GM03348 (cell line): ENCODE measurements around the gene HAUS7.

ENCODE experiments used
- DNase-seq: peaks from one replicate; pipeline ENCODE4 v3.0.0; 2012; ENCODE audit warnings: low spot score

HAUS7 gene

DNA sequence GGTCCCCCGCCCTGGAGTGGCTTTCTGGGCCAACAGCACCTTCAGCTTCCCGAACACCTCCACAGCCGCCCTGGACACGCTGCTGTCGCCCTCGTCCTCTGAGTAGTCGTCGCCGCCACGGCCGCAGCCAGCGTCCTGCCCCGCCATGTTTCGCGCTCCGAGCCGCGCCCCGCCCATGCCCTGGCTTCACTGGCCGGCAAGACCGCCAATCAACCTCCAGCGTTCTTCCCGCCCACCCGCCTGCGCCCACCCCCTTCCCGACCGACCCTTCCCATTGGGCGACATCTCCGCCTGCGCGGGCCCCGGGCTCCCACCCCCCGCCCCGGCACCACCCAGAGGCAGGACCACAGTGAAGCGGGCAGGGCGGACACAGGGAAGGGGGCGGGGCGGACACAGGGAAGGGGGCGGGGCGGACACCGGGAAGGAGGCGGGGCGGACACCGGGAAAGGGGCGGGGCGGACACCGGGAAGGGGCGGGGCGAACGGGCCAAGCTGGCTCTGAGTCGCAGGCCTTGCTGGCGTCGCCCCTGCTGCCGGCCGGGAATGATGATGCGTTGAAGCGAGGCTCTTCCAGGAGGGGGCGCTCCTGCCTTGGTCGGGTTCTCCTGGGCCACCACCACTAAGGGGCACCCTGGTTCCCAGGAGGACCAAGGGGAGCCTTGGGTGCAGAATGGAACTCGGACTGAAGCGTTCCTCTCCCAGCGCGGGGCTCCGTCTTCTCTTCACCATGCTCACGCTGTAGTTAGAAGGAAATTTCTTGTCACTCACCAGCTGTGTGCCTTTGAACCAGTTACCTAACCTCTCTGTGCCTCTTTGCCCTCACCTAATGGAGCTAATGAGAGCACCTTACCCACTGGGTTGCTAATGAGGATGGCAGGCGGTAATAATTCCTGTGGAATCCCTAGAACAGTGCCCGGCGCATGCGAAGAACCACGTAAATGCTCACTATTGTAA lies at the start of gene HAUS7:
TSS of gene HAUS7 (minus strand) at position 166 of the 953 bp plus-strand sequence. CDS start at position 147, 19 bp downstream.
- peak; percentile 96 for DNase-seq

DNA sequence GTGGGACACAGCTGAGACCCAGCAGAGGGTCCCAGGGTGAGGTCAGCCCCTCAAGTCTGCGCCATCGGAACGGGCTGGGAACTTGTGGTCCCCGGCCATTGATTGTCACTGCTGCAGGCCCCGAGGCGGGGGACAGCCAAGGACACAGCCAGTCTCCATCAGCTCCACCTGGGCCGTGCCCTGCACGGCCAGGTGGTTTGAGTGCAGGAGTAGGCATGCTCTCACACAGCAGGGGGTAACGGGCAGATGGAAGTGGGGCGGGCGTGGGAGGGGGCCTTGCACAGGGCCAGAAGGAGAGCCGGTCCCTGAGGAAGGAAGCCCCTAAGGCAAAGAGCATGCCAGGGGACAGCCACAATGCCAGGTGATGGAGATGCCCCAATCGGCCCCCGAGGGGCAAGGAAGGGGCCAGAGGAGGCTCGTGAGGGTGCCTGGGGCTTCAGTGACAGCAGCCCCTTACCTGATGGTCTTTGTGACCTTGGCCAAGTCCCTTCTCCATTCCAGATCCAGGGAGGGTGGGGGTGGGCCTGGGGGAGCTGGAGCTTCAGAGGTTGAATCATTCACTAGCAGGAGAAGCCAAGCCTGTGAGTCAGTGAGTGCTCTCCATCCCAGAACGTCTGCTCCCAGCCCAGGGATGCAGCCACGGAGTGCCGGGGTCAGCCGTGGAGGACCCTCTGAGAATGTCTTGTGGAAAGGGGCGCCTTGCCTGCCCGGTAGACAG lies 49.4 kb upstream of the HAUS7 start:
- peak; percentile 74 for DNase-seq

DNA sequence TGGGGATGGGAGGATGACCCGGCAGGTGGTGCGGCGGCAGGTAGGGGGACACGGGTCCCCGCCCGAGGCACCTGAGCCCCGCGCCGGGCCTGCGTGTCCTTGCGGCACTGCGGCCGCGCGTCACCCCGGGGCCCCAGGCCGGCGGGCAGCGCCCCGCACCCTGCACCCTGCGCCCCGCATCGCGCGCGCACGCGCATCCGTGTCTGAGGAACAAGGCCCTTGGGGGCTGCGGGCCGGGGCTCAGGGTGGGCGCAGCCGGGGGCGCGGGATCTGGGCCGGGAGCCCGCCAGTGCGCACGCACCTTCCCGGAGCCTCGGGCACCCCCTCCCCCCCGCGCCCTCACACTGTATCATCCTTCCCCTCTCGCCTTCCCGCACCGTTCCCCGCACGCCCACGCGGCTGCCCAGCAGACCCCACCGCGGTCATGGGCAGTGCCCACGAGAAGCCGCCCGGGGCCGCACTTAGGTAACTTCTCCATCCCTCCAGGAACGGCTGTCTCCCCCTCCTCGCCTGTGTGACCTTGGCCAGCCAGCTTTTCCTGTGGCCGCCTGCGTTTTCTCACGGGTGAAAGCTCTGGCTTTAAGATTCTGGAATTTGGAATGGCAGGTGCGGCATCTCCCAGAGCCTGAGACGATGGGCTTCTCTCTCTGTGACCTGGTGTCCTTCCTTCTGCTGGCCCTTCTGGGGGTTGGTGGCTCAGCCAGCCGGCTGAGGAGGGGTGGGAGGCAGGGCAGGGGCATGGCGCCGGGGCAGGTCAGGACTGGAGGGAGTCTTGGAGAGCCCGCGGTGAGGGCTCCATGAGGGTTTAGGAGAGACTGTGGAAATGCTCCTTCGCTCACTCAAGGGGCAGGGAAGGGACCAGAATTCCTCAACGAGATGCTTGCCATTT lies 47.8 kb upstream of the HAUS7 start:
- no peak for DNase-seq

DNA sequence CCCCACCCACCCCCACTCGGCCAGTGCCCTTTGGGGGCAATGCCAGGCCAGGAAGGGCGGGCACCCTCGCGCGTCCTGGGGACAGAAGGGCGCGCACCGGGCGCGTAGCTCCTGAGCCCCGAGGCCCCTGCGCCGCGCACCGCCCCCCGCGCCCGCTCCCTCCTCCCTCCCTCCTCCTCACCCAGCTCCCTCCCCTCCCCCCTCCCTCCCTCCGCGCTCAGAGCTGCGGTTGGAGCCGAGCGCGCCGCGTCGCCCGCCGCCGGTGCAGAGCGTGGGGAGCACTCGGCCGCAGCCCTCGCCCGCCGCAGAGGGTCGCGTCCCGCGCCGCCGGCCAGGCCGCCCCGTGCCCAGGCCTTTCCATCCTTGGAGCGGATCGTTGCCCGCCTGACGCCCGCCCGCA lies 47.0 kb upstream of the HAUS7 start, which contains the start of gene ATP2B3:
TSS of gene ATP2B3 (plus strand) at position 220 of the 400 bp plus-strand sequence. CDS start 18,606 bp downstream, outside the sequence.
- no peak for DNase-seq

DNA sequence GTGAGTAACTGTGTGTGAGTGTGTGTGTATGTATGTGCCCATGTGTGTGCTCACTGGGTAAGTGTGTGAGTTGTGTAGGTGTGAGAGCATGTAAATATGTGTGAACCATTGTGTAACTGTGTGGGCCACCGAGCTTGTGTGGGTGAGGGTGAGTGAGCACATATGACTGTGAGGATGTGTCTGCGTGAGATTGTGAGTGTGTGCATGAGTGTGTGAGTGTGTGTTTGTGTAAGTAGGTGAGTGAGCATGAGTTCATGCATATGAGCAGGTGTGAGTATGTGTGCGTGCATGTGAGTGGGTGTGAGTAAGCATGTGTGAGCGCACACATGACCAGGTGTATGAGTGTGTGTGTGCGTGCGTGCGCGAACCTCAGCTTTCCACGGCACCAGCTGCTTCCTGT lies 45.7 kb upstream of the HAUS7 start:
- no peak for DNase-seq

DNA sequence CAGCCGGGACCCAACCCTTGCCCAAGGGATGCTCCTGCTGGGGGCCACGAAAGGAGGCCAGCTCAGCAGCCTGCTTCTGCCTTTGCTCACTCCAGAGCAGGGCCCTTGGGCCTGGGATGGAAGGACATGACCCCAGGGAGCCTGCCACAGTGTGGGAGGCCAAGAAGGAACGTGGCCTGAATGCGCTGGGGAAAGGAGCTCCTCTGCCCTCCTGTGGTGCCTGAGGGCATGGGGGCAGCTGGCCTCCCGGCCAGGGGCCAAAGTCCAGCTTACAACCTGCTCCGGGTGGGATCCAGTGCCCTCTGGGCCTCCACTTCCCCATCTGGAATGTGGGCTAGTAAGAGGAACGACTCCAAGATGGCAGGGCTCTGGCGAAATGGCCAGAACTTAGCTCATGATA lies 45.1 kb upstream of the HAUS7 start:
- DNase-seq: no peak

DNA sequence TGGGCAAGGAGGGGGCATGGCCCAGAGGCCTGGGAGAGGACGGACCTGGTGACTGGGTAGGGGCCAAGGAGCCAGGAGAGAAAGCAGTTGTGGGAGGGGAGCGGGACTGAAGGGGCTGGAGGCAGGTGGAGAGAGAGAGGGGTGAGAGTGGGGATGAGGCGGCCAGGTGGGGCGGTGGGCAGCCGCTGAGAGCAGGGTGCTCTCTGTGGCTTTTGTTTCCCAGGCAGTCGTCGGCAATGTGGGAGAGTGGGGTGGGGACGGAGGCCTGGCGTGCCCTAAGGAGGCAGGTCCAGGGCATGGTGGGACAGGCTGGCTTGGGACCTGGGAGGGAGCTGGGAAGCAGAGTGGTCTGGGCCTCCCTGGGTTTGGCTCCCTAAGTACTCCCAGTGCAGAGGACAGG lies 43.9 kb upstream of the HAUS7 start:
- DNase-seq: no peak

DNA sequence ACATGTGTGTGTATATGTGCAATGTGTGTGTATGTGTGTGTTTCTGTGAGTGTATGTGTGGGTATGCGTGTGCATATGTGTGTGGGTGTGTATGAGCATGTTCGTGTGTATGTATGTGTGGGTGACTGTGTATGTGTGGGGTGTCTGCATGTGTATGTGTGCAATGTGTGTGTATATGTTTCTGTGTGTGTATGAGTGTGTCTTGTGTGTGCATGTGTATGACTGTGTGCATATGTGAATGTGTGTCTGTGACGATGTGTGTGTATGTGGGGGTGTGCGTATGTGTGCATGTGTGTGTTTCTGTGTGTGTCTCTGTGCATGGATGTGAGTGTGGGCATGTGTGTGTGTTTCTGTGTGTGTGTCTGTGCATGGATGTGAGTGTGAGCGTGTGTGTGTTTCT lies 42.9 kb upstream of the HAUS7 start:
- DNase-seq: no peak

DNA sequence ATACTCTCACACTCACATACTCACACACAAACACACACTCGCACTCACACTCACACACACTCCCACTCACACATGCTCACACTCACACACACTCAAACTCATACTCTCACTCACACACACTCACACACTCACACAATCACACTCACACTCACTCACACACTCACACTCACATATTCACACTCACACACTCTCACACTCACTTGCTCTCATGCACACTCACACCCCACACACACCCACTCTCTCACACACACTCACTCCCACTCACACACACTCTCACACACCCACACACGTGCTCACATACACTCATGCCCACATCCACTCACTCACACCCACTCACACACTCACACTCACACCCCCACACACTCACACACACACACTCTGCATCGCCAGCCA lies 42.1 kb upstream of the HAUS7 start:
- DNase-seq: no peak

DNA sequence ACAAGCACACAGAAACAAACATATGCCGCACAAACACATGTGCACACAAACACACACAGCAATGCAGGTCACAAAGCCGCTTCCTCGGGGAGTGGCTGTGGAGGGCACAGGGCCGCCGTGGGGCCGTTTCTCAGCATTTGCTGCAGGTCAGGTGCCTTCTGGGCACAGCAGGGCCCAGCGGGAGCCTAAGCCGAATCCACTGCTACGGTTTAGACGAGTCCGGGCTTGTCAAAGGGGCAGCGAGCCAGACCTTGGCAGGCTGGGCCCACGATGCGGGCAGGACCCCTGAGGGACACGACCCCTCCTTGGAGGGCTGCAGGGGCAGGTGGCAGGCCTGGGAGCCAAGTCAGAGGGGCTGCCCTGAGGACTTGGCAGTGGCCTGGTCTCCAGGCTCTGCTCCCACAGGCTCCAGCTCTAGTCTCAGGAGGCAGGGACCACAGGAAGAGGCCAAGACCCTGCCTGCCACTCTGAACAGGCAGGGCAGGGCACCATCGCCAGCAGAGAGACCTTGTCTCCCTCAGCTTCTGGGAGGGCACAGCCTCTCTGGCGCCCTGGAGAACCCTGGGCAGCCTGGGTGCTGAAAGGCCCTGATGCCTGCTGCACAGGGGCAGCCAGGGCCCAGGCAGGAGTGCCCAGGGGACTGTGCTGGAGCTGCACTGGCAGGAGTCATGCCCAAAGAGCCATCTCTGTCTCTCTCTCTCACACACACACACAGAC lies 41.6 kb upstream of the HAUS7 start:
- DNase-seq: no peak

DNA sequence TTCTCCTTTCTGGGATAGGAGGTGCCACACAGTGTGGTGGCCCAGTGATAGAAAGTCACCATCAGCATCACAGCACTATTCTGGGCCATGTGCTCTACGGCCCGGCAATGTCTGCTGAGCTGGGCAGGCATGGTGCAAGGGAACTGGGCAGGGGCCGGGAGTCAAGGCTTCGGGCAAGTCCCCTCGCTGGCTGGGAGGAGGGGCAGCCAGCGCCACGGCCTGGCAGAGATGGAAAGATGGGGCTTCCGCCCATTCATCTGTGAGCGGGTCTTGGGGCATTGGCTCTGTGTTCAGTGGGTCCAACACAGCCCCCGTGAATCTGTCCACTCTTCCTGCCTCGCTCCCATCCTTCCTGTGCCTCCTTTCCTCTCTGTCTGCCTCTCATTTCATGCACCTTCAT lies 40.0 kb upstream of the HAUS7 start:
- DNase-seq: no peak

DNA sequence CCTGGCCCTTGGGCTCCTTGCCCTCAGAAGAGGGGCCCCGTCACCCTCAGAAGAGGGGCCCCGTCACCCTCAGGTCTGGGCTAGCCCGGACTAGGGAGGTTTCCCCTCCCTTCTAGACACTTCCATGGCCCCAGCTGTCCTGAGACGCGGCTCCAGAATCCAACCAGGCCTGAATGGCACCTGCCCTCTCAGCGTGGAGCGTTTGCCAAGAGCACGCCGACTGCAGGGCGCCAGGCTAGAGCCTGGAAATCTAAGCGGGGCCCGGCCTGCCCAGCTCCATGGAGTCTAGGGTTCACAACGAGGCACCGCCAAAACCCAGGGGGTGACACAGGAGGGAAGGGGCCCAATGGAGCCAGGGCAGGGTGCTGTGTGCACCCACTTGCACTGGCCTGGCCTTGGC lies 39.2 kb upstream of the HAUS7 start:
- DNase-seq: no peak

DNA sequence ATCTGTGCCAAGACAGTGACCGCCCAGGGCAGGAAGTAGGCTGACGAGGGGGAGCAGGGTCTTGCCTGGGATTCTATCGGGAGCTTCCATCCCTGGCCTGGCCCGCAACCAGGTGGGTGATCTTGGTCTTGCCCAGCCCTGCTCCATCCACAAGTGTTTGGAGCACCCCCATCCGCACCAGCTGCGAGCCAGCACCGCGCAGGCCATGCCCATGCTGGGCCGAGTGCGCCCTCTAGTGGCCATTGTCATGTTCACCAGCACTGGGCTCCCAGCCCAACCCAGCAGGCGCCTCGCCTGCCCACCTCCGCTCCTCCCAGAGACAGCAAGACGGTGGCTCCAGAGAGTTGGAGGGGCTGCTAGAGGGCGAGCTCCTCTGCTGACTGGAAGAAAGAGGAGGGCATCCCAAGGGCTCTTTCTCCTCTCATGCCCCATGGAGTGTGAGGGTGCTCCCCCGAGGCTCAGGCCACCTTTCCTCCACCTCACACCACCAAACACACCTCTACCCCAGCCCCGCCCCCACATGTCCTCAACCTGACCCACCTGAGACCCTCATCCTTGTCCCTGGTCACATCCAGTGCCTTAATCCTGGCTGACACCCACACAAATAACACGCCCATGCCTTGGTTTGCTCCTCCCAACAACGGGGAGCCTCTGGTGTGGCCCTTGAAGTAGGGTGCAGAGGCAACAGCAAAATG lies 37.3 kb upstream of the HAUS7 start:
- DNase-seq: peak; percentile 85

DNA sequence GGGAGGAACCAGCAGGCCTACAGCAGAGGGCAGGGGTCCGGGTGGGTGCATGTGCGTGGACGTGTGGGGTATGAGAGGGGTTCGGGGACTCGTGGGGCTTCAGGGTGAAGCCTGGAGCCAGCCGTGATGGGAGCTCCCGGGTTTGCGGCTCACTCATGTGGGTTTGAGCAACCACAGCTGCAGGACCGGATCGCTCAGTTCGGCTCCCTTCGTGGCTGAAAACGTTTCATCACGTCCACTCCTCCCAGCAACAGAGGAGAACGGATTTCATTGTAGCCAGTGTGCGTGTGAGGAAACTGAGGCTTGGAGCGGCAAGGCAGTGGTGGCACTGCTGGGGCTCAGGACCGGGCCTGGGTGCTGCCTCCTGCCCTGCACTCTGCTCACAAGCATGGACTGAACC lies 35.0 kb upstream of the HAUS7 start:
- no peak for DNase-seq

DNA sequence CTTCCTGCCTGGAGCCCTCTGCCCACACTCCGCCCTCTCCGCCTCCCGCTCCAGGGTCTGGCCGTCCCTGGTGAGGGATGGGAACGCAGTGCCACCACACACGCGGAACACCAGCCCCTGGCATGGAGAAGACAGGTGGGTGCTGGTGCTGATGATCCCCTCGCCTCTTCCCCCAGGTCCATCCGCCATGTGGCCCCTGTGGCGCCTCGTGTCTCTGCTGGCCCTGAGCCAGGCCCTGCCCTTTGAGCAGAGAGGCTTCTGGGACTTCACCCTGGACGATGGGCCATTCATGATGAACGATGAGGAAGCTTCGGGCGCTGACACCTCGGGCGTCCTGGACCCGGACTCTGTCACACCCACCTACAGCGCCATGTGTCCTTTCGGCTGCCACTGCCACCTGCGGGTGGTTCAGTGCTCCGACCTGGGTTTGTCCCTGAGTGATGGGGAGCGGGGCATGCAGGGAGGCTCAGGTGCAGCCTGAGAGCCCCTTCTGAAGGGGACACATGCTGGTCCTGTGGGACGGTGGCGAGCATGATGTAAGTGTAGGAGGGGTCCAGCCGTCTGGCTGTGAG lies 34.2 kb upstream of the HAUS7 start:
- DNase-seq: no peak

DNA sequence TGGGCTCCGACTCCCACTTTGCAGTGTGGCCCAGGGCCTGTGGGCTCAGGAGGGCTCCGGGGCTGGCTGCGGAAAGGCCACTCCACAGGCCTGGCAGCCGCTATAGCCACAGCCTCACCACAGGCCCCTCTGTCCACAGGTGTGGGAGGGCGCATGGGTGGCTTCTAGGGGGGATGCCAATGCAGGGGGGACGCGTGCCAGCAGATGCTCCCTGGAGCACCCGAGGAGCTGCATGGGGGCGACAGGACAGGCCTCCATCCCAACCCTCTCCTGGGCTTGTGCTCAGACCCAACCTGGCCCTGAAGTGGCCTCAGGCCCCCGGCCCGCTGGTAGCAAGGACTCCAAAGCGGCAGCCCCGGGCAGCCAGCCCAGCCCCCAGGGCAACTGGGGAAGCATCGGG lies 32.4 kb upstream of the HAUS7 start:
- DNase-seq: no peak

DNA sequence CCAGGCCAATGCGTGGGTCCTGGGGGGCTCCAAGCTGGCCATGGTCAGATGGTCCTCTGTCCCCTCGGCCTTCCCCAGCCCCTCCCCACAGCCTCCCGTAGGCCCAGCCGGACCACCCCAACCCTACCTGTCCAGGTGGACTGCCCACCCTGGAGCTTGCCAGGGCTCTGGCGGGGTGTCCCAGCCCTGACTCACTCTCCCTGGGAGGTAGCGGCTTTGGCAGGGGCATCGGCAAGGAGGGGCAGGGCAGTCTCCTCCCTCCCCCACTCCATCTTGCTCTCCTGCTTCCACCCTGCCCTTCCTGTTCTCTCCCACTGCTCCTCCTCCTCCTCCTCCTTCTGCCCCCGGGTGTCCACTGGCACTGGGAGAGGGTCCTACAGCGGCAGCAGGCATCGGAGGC lies 31.8 kb upstream of the HAUS7 start:
- DNase-seq: no peak

DNA sequence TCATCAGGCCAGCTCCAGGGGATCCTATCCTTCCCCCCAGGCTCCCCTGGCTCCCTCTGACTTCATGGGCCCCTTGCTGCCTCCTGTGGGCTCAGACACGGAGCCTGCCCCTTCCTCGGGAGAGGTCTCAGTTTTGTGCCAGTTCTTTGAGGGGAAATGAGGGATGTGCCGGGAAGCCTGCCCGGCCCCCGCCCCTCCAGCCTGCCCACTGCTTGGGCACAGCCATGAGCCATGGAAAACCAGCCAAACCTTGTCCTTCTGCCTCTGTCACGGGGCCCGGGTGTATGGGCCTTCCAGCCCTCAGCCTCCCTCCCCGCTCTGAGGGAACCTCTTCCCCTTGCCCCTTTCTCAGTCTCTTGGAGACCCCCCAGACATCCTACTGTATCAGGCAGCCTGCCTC lies 31.2 kb upstream of the HAUS7 start:
- no peak for DNase-seq

DNA sequence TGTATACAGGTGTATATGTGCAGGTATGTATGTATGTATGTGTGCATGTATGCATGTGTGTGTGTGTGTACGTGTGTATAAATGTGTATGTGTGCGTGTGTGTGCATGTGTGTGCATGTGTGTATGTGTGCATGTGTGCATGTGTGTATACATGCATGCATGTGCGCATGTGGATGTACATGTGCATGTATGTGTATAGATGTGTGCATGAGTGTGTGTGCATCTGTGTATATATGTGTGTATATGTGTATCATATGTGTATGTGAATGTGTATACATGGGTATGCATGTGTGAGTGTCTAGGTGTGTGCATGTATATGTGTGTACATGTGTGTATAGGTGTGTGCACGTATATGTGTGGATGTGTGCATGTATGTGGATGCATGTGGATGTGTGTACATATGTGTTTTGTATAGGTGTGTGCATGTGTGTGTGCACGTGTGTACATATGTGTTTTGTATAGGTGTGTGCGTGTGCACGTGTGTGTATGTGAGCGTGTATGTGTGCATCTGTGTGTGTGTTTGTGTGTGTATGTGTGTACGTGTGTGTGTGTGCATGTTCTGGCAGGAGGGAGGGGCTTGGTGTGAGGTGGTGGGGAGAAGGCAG lies 30.4 kb upstream of the HAUS7 start:
- DNase-seq: no peak

DNA sequence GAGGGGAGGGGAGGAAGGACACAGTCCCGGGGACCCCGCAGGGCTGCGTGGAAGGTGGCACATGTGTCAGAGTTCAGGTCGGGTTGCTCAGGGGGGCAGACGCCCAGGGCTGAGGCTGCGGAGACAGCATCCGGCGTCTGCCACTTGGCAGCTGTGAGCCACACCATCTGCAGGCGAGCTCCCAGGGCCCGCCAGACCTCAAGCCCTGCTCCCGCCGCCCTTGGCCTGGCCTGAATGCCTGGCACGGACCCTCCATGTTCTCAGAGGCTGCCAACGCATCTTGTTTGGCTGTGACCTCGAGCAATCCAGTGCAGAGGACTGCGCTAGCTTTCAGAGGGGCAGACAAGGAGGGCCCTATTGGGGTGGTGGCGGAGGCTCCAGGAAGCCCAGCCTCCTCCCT lies 29.5 kb upstream of the HAUS7 start:
- peak; percentile 48 for DNase-seq
